SKM-1 treated with dmso at 0.1 percent for 144 hours (cell line): ENCODE data around the gene DCPS.
A peak's percentile ranks its signal among the peaks of the same experiment; 100 is the strongest.
"Not testable (repeated sequence)": the region's sequence is repeated elsewhere in the genome, so short reads cannot be mapped to it uniquely, and the experiment has no call there.

ENCODE experiments used
- DNase-seq: peaks from one replicate; lab custom pipeline; 2025; ENCODE audit not compliant: unreplicated experiment; lab: John Stamatoyannopoulos, UW

Gene DCPS

GRCh38 chr11:126381960-126382359, 78.1 kb downstream of the DCPS start:
- DNase-seq, result not testable (repeated sequence)

- DNase-seq, result not testable (repeated sequence)
These were observed 78.8 kb downstream of the DCPS start for GRCh38 chr11:126382641-126383040.

- no peak for DNase-seq
These were observed 79.8 kb downstream of the DCPS start for GRCh38 chr11:126383339-126384335.

- no peak for DNase-seq
These were observed 80.7 kb downstream of the DCPS start for GRCh38 chr11:126384449-126385070.

- DNase-seq, result no peak
These were observed 82.3 kb downstream of the DCPS start for GRCh38 chr11:126385991-126386728.

GRCh38 chr11:126386729-126387071, 82.8 kb downstream of the DCPS start:
- DNase-seq, result peak; percentile 69

GRCh38 chr11:126387857-126388256, 84.0 kb downstream of the DCPS start:
- no peak for DNase-seq

GRCh38 chr11:126390272-126390867, 86.5 kb downstream of the DCPS start:
- DNase-seq, result no peak

- no peak for DNase-seq
These were observed 87.6 kb downstream of the DCPS start for GRCh38 chr11:126391286-126391954.

- peak; percentile 72 for DNase-seq
These were observed 88.2 kb downstream of the DCPS start for GRCh38 chr11:126391970-126392632.

GRCh38 chr11:126392633-126393013, 88.8 kb downstream of the DCPS start:
- peak; percentile 64 for DNase-seq

GRCh38 chr11:126393143-126393542, 89.3 kb downstream of the DCPS start:
- DNase-seq, result no peak

GRCh38 chr11:126394036-126394435, 90.2 kb downstream of the DCPS start:
- no peak for DNase-seq

- not testable (repeated sequence) for DNase-seq
These were observed 90.8 kb downstream of the DCPS start for GRCh38 chr11:126394634-126395072.
